Prostate gland (tissue), 2 donors: Measurements from ENCODE around the gene EYA4. TPM values are rescaled to one million over a fixed set of nuclear protein-coding genes. Genes with fewer than 3 reads are reported as not detected.

ENCODE experiments used
- DNase-seq: peaks from one replicate; pipeline ENCODE4 v3.0.0-alpha.2; 2019; ENCODE audit warnings: low spot score
- H3K27ac ChIP-seq, 2 donors: fragments of 200-600 bp; sonication (generic); 2 replicates each; pipeline ENCODE4 v1.5.1; 2017 to 2019
- H3K27me3 ChIP-seq: fragments of 200-600 bp; sonication (generic); replicated peaks from 2 replicates; pipeline ENCODE4 v1.5.1; 2019; ENCODE audit not compliant: insufficient read depth
- H3K36me3 ChIP-seq, 2 donors: fragments of 200-600 bp; sonication (generic); 1 replicate in 1 of 2; 2 replicates in 1 of 2; pipeline versions ENCODE4 v1.5.1 to v1.8.1; 2017 to 2019
- H3K4me1 ChIP-seq: fragments of 200-600 bp; sonication (generic); replicated peaks from 2 replicates; pipeline ENCODE4 v1.5.1; 2019
- H3K4me3 ChIP-seq, 2 donors: fragments of 200-600 bp; sonication (generic); 2 replicates each; pipeline ENCODE4 v1.5.1; 2017 to 2019
- H3K9me3 ChIP-seq: fragments of 200-600 bp; sonication (generic); 2 replicates; pipeline ENCODE4 v1.5.1; 2017
- POLR2A ChIP-seq: fragments of 450-650 bp; IDR thresholded peaks from one replicate; pipeline ENCODE4 v1.6.1; 2016; ENCODE audit warnings: antibody characterized with exemption, mild to moderate bottlenecking
- POLR2AphosphoS5 ChIP-seq: sonication (generic); formaldehyde crosslinking; IDR thresholded peaks from one replicate; pipeline ENCODE4 v1.6.1; 2017; ENCODE audit warnings: antibody characterized with exemption
- WGBS: methylation state at CpG from one replicate; pipeline ENCODE4 v1.1.5; 2018; 5-methylcytosine and 5-hydroxymethylcytosine counted together
- intact Hi-C: fragments of 100-400 bp; cut with DNase I; formaldehyde crosslinking; loops from one replicate; pipeline ENCODE4 v1.14.2; 2022
- total RNA-seq, 2 donors: library from RNA; depleted of rRNA; stranded (reverse); fragments of >200 nt; gene quantifications; one replicate each; pipeline ENCODE4 v1.1.0, GENCODE V29; 2016
- TF ChIP-seq, protein P1 (sequence below), 4 experiments: fragments of 200-600 bp in 2 of 4; fragments of 450-650 bp in 2 of 4; sonication (generic) in 2 of 4; IDR thresholded peaks; 1 replicate in 3 of 4; 2 replicates in 1 of 4; pipeline ENCODE4 v1.5.1; 2016 to 2019; ENCODE audit warnings: antibody characterized with exemption in 4 of 4, mild to moderate bottlenecking in 2 of 4, moderate library complexity in 2 of 4

The EYA4 gene
- total RNA-seq, 2 donors from 2014 or later: 4.1 to 7.3 TPM

DNA sequence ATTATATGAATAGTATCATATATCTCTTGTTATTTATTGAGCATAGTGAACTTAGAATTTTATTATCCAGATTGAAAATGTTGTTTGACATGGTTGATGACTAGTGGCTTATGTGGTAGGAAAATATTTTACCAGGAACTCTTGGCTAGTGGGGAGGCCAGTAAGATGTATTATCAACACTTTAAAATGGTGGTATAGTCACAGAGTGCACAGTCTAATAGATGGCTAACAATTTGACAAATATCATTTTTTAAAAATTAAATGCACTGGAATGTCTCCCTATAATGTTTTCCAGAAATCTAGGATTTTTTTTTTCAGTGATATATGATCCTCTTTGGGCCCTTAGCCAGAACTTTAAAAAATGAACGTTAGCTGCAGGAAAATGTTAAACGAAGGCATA is 26.9 kb upstream of the EYA4 start:
- WGBS: 14% methylated on average over 2 of the region's 2 CpGs
- DNase-seq: no peak
- intact Hi-C loops: no loop called here
- H3K27ac ChIP-seq: no peak overlapping the region
- no peaks in the 10 kb centered on the region for H3K27me3 ChIP-seq
- no peaks in the 10 kb centered on the region for H3K9me3 ChIP-seq
- H3K4me3 ChIP-seq: no peak overlapping the region
- no peaks in the 10 kb centered on the region for H3K4me1 ChIP-seq
- TF ChIP-seq POLR2A (no peak), POLR2AphosphoS5 (no peak)
- TF ChIP-seq, protein P1, sequence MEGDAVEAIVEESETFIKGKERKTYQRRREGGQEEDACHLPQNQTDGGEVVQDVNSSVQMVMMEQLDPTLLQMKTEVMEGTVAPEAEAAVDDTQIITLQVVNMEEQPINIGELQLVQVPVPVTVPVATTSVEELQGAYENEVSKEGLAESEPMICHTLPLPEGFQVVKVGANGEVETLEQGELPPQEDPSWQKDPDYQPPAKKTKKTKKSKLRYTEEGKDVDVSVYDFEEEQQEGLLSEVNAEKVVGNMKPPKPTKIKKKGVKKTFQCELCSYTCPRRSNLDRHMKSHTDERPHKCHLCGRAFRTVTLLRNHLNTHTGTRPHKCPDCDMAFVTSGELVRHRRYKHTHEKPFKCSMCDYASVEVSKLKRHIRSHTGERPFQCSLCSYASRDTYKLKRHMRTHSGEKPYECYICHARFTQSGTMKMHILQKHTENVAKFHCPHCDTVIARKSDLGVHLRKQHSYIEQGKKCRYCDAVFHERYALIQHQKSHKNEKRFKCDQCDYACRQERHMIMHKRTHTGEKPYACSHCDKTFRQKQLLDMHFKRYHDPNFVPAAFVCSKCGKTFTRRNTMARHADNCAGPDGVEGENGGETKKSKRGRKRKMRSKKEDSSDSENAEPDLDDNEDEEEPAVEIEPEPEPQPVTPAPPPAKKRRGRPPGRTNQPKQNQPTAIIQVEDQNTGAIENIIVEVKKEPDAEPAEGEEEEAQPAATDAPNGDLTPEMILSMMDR (IDR thresholded peaks at IDR 0.05): no peak
- no peaks in the 10 kb centered on the region for H3K36me3 ChIP-seq

DNA sequence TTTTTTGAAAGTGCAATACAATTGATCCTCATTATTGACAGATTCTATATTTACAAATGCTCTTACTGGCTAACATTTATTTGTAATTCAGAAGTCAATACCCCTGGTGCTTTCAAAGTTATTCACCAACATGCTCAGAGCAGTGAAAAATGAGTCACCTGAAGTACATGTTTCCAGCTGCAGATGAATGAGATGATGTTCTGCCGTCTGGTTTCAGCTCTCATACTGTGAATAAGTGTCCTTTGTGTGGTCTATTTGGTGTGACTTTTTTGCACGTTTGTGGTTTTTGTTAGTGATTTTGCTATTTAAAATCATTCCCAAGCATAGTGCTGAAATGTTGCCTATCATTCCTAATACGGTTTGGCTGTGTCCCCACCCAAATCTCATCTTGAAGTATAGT is 22.3 kb upstream of the EYA4 start:
- no peak overlapping the region for H3K27ac ChIP-seq
- H3K4me3 ChIP-seq: no peak overlapping the region
- no peaks in the 10 kb centered on the region for H3K9me3 ChIP-seq
- DNase-seq: no peak
- no peaks in the 10 kb centered on the region for H3K36me3 ChIP-seq
- WGBS: 71% methylated on average over 3 of the region's 3 CpGs
- TF ChIP-seq POLR2AphosphoS5: no peak
- TF ChIP-seq, protein P1 (IDR thresholded peaks at IDR 0.05): no peak
- TF ChIP-seq POLR2A: no peak
- H3K27me3 ChIP-seq: no peaks in the 10 kb centered on the region
- intact Hi-C loops: no loop called here
- no peaks in the 10 kb centered on the region for H3K4me1 ChIP-seq

DNA sequence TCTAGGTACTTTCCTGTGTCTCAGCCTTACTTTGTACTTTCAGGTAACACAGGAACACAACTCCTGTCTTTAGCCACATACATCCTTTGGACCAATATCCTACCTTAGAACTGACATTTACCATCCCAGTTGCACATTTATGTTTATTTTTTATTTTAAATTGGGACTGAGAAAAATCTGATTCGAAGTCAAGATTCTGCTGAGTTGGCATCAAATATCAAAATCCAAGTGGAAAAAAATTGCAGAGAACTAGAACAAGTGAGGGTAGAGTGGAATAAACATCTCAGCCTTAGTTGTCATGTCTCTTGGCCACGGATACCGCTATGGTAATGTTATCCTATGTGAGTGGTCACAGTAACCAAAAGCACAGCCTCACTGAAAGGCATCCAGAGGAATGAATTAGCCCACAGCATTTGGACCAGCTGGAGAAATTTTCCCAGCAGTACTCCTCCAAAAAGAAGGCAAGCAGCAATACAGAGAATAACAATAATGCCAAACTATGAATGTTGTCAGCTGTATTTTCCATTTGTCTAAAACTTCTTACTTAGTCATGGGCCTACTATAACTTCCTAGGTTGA is 17.6 kb upstream of the EYA4 start:
- Histone ChIP-seq H3K36me3 (no peaks in the 10 kb centered on the region), H3K4me3 (no peak overlapping the region), H3K27me3 (no peaks in the 10 kb centered on the region), H3K27ac (no peak overlapping the region), H3K4me1 (no peaks in the 10 kb centered on the region), H3K9me3 (no peaks in the 10 kb centered on the region)
- no peak for DNase-seq
- TF ChIP-seq POLR2AphosphoS5: no peak
- TF ChIP-seq POLR2A: no peak
- TF ChIP-seq, protein P1 (IDR thresholded peaks at IDR 0.05): no peak
- WGBS: 93% methylated on average over 3 of the region's 3 CpGs
- intact Hi-C loops: no loop called here

DNA sequence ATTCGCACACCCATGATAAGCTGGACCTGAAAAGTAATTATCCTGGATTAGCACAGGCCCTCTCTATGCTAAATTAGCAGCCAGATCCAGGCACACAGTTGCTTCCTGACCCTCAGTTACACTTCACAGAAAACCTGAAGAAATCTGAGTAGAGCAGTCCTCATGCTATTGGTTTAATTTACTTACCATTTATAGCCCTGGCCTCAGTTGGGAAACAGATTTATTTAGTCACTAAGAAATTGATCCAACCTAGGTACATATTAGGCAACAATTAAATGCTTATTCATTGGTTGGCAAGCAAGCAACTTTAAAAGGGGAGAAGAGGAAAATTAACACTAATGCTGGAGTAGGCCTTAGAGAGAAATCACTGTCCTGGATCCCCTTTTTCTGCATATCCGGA is 15.6 kb upstream of the EYA4 start:
- TF ChIP-seq POLR2A (no peak), POLR2AphosphoS5 (no peak)
- TF ChIP-seq, protein P1 (IDR thresholded peaks at IDR 0.05): no peak
- intact Hi-C loops: no loop called here
- Histone ChIP-seq H3K36me3 (no peaks in the 10 kb centered on the region), H3K27ac (no peak overlapping the region), H3K27me3 (no peaks in the 10 kb centered on the region), H3K9me3 (no peaks in the 10 kb centered on the region), H3K4me3 (no peak overlapping the region), H3K4me1 (no peaks in the 10 kb centered on the region)
- no peak for DNase-seq
- WGBS: 95% methylated on average over 2 of the region's 2 CpGs

DNA sequence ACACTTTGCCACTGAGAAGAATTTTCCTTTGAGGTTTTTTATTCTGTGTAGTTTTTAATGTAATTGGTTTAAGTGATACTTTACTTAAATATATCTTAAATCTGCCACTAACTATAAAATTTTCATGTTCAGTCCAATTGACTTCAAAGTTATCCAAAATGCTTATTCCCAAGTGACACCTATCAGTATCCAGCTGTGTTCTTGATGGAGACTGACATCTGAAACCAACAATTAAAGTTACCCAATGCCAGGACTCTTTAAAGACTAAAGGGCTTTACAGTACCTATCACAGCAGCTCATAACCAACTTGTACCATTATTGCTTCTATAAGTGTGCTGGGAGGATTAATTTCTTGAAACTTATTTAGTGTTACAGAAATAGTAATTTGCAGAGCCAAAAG is 13.8 kb upstream of the EYA4 start:
- intact Hi-C loops: no loop called here
- Histone ChIP-seq H3K36me3 (no peaks in the 10 kb centered on the region), H3K27ac (no peak overlapping the region), H3K4me3 (no peak overlapping the region), H3K9me3 (no peaks in the 10 kb centered on the region), H3K27me3 (no peaks in the 10 kb centered on the region), H3K4me1 (no peaks in the 10 kb centered on the region)
- no peak for DNase-seq
- TF ChIP-seq POLR2A (no peak), POLR2AphosphoS5 (no peak)
- TF ChIP-seq, protein P1 (IDR thresholded peaks at IDR 0.05): no peak
